Motor neuron (in vitro differentiated cells): ENCODE results near the gene IL37. TPM values are rescaled to one million over a fixed set of nuclear protein-coding genes. Genes with fewer than 3 reads are reported as not detected.

Experiments used
- ATAC-seq, 8 experiments: fragments of 200-7000 bp; cut with Tn5 transposase; replicated peaks in 6 of 8; 2 replicates each; pipeline ENCODE4 v1.8.0; 2021; ENCODE audit warnings: mild to moderate bottlenecking in 8 of 8, moderate library complexity in 8 of 8
- H3K27ac ChIP-seq, 2 donors: fragments of 250-450 bp; sonication (Bioruptor Pico); 2 replicates each; pipeline ENCODE4 v1.9.0; 2021; ENCODE audit warnings: antibody characterized with exemption in 2 of 2, mild to moderate bottlenecking in 2 of 2, moderate library complexity in 1 of 2
- H3K4me1 ChIP-seq, 2 donors: fragments of 250-450 bp; sonication (Bioruptor Pico); replicated peaks in 1 of 2; 2 replicates each; pipeline ENCODE4 v1.6.1; 2021; ENCODE audit warnings: antibody characterized with exemption in 2 of 2, mild to moderate bottlenecking in 2 of 2, moderate library complexity in 1 of 2
- H3K4me3 ChIP-seq, 5 donors: fragments of 250-450 bp; sonication (Bioruptor Pico); 2 replicates each; pipeline ENCODE4 v1.9.0; 2021; ENCODE audit warnings: antibody characterized with exemption in 5 of 5, mild to moderate bottlenecking in 5 of 5, moderate library complexity in 4 of 5
- WGBS, 10 experiments: fragments of 450-650 bp; shearing (Covaris generic); methylation state at CpG; one replicate each; pipeline ENCODE4 v1.0.0; 2022; 5-methylcytosine and 5-hydroxymethylcytosine counted together
- in situ Hi-C, 9 experiments: fragments of 400-800 bp; cut with MboI; loops; one replicate each; pipeline ENCODE4 v1.15.0; 2021; ENCODE audit warnings: low sequenced_read_pairs in 9 of 9, low pct_unique_long_range_greater_than_20kb in 2 of 9; ENCODE audit not compliant: unreplicated experiment in 9 of 9
- total RNA-seq, 8 experiments: library from RNA; unstranded; fragments of 300-600 nt; gene quantifications; 2 replicates each; pipeline versions ENCODE4 v1.2.3 to v1.2.4, GENCODE V29; 2022

The IL37 gene
- total RNA-seq, 8 experiments from 2014 or later, result not detected

DNA sequence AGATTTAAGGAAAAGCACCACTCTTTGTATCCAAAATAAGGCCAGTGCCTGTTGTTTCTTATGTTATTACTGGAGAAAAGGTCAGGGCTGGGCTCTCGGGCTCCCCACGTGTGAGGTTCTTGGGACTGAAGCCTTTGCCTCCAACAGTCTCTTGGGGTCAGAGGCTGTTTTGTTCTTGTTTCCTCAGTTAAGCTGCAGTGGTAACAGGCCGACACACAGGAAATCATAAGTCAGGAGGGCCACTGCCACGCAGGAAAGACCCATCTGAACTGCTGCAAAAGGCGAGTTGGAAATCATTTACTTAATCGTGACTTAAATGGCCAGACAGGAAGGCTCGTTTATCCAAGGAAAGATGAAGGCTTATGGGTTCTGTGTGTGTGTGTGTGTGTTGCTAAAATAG lies 30.3 kb upstream of the IL37 start:
- in situ Hi-C loops, result loop anchor here in 1 of 9 experiments (25.0 kb wide), 1 partner anchor 143 kb away; no protein-coding TSS in a partner anchor
- Histone ChIP-seq H3K4me3 (no peak overlapping the region), H3K27ac (no peak overlapping the region), H3K4me1 (no peaks in the 10 kb centered on the region)
- WGBS, 10 experiments, result 20 to 90% (median 80%) methylated on average over 1 to 7 of the region's 7 CpGs; no CpG with 5 or more reads in 1 of the 10 experiments
- no peak for ATAC-seq

GRCh38 chr2:112881217-112881985 lies 29.6 kb upstream of the IL37 start:
- WGBS, 10 experiments, result 60 to 93% (median 83%) methylated on average over 1 to 5 of the region's 5 CpGs
- Histone ChIP-seq H3K4me3 (no peak overlapping the region), H3K27ac (no peak overlapping the region), H3K4me1 (no peaks in the 10 kb centered on the region)
- ATAC-seq, result peak in 5 of 8 experiments; percentile 19 to 78 (median 27)
- in situ Hi-C loops, result loop anchor here in 1 of 9 experiments (25.0 kb wide), 1 partner anchor 144 kb away; no protein-coding TSS in a partner anchor

GRCh38 chr2:112883669-112884068 lies 27.3 kb upstream of the IL37 start:
- Histone ChIP-seq H3K27ac (no peak overlapping the region), H3K4me1 (no peaks in the 10 kb centered on the region), H3K4me3 (no peak overlapping the region)
- in situ Hi-C loops, result loop anchor here in 1 of 9 experiments (25.0 kb wide), 1 partner anchor 146 kb away; no protein-coding TSS in a partner anchor
- no peak for ATAC-seq
- WGBS, 10 experiments, result 40 to 91% (median 53%) methylated on average over 1 to 2 of the region's 2 CpGs; no CpG with 5 or more reads in 5 of the 10 experiments

- in situ Hi-C loops, result loop anchor here in 1 of 9 experiments (25.0 kb wide), 1 partner anchor 148 kb away; no protein-coding TSS in a partner anchor
- 16 to 90% (median 66%) methylated on average over 2 to 6 of the region's 6 CpGs; no CpG with 5 or more reads in 1 of the 10 experiments for WGBS, 10 experiments
- ATAC-seq, result peak in 3 of 8 experiments; percentile 42 to 75 (median 71)
Observed at GRCh38 chr2:112884869-112885505, 26.0 kb upstream of the IL37 start.

DNA sequence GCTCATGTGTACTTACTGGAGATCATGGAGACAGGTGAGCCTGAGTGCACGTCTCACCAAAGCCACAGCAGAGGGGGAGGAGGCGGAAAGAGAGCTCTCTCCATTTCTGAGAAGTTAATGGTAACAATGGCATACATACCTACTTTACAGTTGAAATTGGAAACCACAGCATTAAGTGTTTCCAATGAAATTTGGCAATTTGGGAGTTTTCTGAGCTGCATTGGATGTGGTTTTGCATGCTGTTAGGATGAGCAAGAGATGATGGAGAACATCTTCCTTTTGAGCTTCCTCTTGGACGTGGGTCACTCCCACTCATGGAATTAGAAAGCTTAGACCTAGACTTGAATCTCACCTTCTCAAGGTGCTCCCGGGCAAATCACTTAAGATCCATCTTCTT lies 25.5 kb upstream of the IL37 start:
- H3K4me1 ChIP-seq, result no peaks in the 10 kb centered on the region
- no peak overlapping the region for H3K4me3 ChIP-seq
- H3K27ac ChIP-seq, result no peak overlapping the region
- WGBS, 10 experiments, result 25 to 100% (median 73%) methylated on average over 1 to 4 of the region's 4 CpGs; no CpG with 5 or more reads in 2 of the 10 experiments
- ATAC-seq, result no peak
- in situ Hi-C loops, result loop anchor here in 1 of 9 experiments (25.0 kb wide), 1 partner anchor 148 kb away; no protein-coding TSS in a partner anchor

More at GRCh38 chr2:112884869-112885505, 26.0 kb upstream of the IL37 start:
- Histone ChIP-seq H3K4me1 (no peaks in the 10 kb centered on the region), H3K27ac (no peak overlapping the region), H3K4me3 (no peak overlapping the region)

DNA sequence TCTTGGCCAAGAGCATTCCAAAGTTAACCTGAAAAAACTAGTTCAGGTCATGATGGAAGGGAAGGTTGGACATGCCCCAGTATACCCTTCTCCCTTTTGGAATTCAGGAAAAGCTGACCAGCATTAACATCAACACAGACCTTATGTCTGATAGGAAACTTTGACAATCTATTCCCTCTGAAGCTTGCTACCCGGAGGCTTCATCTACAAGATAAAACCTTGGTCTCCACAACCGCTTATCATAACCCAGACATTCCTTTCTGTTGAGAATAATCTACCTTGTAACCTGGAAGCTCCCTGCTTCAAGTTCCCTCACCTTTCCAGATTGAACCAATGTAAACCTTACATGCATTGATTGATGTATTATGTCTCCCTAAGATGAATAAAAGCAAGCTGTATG lies 24.7 kb upstream of the IL37 start:
- Histone ChIP-seq H3K4me3 (no peak overlapping the region), H3K27ac (no peak overlapping the region), H3K4me1 (no peaks in the 10 kb centered on the region)
- in situ Hi-C loops, result loop anchor here in 1 of 9 experiments (25.0 kb wide), 1 partner anchor 149 kb away; no protein-coding TSS in a partner anchor
- WGBS, 10 experiments, result 31 to 100% (median 86%) methylated on average over 1 to 2 of the region's 2 CpGs; no CpG with 5 or more reads in 4 of the 10 experiments
- no peak for ATAC-seq

DNA sequence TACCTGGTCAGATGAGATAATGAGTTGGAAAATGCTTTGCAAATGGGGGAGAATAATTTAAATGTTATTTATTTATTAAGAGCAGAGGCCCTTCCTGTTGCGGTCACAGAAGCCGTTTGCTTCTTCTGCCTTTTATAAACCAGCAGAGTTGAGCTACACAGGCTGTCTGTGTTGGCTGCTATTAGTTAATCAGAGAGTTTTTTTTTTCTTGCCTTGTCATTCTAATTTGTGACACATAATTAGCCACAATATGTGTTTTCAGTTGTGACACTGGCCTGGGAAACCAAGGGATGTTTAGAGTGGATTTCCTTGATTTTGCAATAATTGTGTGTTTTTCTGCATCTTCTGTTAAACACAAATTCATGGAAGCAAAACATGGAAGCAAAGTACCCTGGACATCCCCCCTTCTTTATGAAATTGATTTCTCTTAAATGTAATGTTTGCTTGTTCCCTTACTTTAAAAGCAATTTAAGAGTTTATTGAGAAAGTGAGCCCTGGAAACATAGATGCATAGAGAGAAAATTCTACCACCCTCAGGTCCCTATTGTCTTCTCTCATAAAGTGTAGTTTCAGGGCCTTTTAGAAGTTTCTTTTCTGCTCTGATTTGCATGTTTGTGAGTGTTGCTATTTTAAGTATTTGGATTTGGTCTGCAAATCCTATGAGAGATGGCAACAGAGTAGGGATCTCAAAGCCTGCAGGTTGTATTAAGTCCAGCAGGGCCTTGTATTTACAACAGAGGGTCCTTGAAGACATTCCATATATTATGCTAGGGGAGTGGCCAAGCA lies 22.8 kb upstream of the IL37 start:
- no peak for ATAC-seq
- H3K27ac ChIP-seq, result no peak overlapping the region
- 77 to 100% (median 94%) methylated on average over 1 to 2 of the region's 2 CpGs; no CpG with 5 or more reads in 2 of the 10 experiments for WGBS, 10 experiments
- H3K4me1 ChIP-seq, result no peaks in the 10 kb centered on the region
- H3K4me3 ChIP-seq, result no peak overlapping the region
- in situ Hi-C loops, result loop anchor here in 1 of 9 experiments (25.0 kb wide), 1 partner anchor 151 kb away; no protein-coding TSS in a partner anchor

GRCh38 chr2:112889976-112890375 lies 21.0 kb upstream of the IL37 start:
- no peak for ATAC-seq
- H3K4me1 ChIP-seq, result no peaks in the 10 kb centered on the region
- no peak overlapping the region for H3K27ac ChIP-seq
- 78 to 100% (median 100%) methylated on average over 1 of the region's 1 CpG; no CpG with 5 or more reads in 3 of the 10 experiments for WGBS, 10 experiments
- H3K4me3 ChIP-seq, result no peak overlapping the region
- in situ Hi-C loops, result loop anchor here in 1 of 9 experiments (25.0 kb wide), 1 partner anchor 153 kb away; no protein-coding TSS in a partner anchor

GRCh38 chr2:112891385-112891831 lies 19.6 kb upstream of the IL37 start:
- no peaks in the 10 kb centered on the region for H3K4me1 ChIP-seq
- H3K27ac ChIP-seq, result no peak overlapping the region
- WGBS, 10 experiments, result 66 to 98% (median 89%) methylated on average over 2 to 5 of the region's 6 CpGs; no CpG with 5 or more reads in 2 of the 10 experiments
- H3K4me3 ChIP-seq, result no peak overlapping the region
- no peak for ATAC-seq
- in situ Hi-C loops, result loop anchor here in 1 of 9 experiments (25.0 kb wide), 1 partner anchor 154 kb away; no protein-coding TSS in a partner anchor

GRCh38 chr2:112893752-112894151 lies 17.2 kb upstream of the IL37 start:
- Histone ChIP-seq H3K4me1 (no peaks in the 10 kb centered on the region), H3K4me3 (no peak overlapping the region), H3K27ac (no peak overlapping the region)
- no peak for ATAC-seq
- 57 to 100% (median 94%) methylated on average over 1 to 2 of the region's 2 CpGs; no CpG with 5 or more reads in 4 of the 10 experiments for WGBS, 10 experiments
- in situ Hi-C loops, result loop anchor here in 1 of 9 experiments (25.0 kb wide), 1 partner anchor 156 kb away; no protein-coding TSS in a partner anchor

GRCh38 chr2:112896909-112897623 lies 13.9 kb upstream of the IL37 start:
- 39 to 88% (median 71%) methylated on average over 2 to 7 of the region's 8 CpGs for WGBS, 10 experiments
- Histone ChIP-seq H3K4me3 (no peak overlapping the region), H3K4me1 (no peaks in the 10 kb centered on the region), H3K27ac (no peak overlapping the region)
- in situ Hi-C loops, result loop anchor here in 1 of 9 experiments (25.0 kb wide), 1 partner anchor 160 kb away; no protein-coding TSS in a partner anchor
- ATAC-seq, result no peak
